ENCODE measurements around the gene ITPR3. TPM values are rescaled to one million over a fixed set of nuclear protein-coding genes. Genes with fewer than 3 reads are reported as not detected.

ITPR3 gene
- total RNA-seq, 1 experiment from 2014 or later: 86.9 TPM

- BruUV-seq (replicated peaks): no TSS peak
- intact Hi-C loops (cut with micrococcal nuclease): no loop called here
- DNase-seq (ENCODE audit: unreplicated experiment): peak; percentile 44
- Mint-ChIP-seq H3K27me3 (ENCODE audit: insufficient read depth, unreplicated experiment) (no peaks in the 10 kb centered on the region), H3K4me1 (ENCODE audit: insufficient read depth, unreplicated experiment) (peaks cover 8% of the 10 kb centered on the region), H3K36me3 (ENCODE audit: insufficient read depth, unreplicated experiment) (peaks cover 91% of the 10 kb centered on the region), H3K27ac (ENCODE audit: low read depth, unreplicated experiment) (no peak overlapping the region), H3K4me3 (ENCODE audit: unreplicated experiment) (no peak overlapping the region), H3K9me3 (ENCODE audit: unreplicated experiment) (no peaks in the 10 kb centered on the region)
- ChIA-PET POLR2A (interaction anchor here (1.8 kb wide), 1 partner anchor 19 kb away, joined by 7 read pairs; the partner anchor contains the start of gene UQCC2), CTCF (interaction anchor here (0.9 to 2.9 kb wide), 3 partner anchors 19 to 102 kb away, joined by 3 to 15 read pairs (median 8); no protein-coding TSS in a partner anchor)
- TF ChIP-seq CTCF (IDR thresholded peaks at IDR 0.05; ENCODE audit: unreplicated experiment): no peak
These were observed 71.1 kb downstream of the ITPR3 start for GRCh38 chr6:33692078-33692759.

GRCh38 chr6:33692760-33693158 lies 71.6 kb downstream of the ITPR3 start:
- no TSS peak for BruUV-seq (replicated peaks)
- ChIA-PET POLR2A (interaction anchor here (1.8 kb wide), 1 partner anchor 18 kb away, joined by 7 read pairs; the partner anchor contains the start of gene UQCC2), CTCF (interaction anchor here (2.3 to 2.9 kb wide), 2 partner anchors 20 to 103 kb away, joined by 8 to 15 read pairs; no protein-coding TSS in a partner anchor)
- H3K27me3 Mint-ChIP-seq (ENCODE audit: insufficient read depth, unreplicated experiment): no peaks in the 10 kb centered on the region
- no peak overlapping the region for H3K4me3 Mint-ChIP-seq (ENCODE audit: unreplicated experiment)
- peaks cover 8% of the 10 kb centered on the region for H3K4me1 Mint-ChIP-seq (ENCODE audit: insufficient read depth, unreplicated experiment)
- peaks cover 95% of the 10 kb centered on the region for H3K36me3 Mint-ChIP-seq (ENCODE audit: insufficient read depth, unreplicated experiment)
- no peaks in the 10 kb centered on the region for H3K9me3 Mint-ChIP-seq (ENCODE audit: unreplicated experiment)
- DNase-seq (ENCODE audit: unreplicated experiment): no peak
- no peak for TF ChIP-seq CTCF (IDR thresholded peaks at IDR 0.05; ENCODE audit: unreplicated experiment)
- intact Hi-C loops (cut with micrococcal nuclease): no loop called here
- no peak overlapping the region for H3K27ac Mint-ChIP-seq (ENCODE audit: low read depth, unreplicated experiment)

GRCh38 chr6:33693186-33694105 lies 72.3 kb downstream of the ITPR3 start:
- ChIA-PET CTCF (interaction anchor here (0.6 to 2.9 kb wide), 5 partner anchors 18 to 106 kb away, joined by 3 to 15 read pairs (median 8); partner anchors contain the start of gene UQCC2), POLR2A (interaction anchor here (0.9 to 2.0 kb wide), 7 partner anchors 15 to 104 kb away, joined by 3 to 9 read pairs (median 4); partner anchors contain the start of genes ITPR3 and UQCC2)
- H3K9me3 Mint-ChIP-seq (ENCODE audit: unreplicated experiment): no peaks in the 10 kb centered on the region
- no peak for TF ChIP-seq CTCF (IDR thresholded peaks at IDR 0.05; ENCODE audit: unreplicated experiment)
- H3K36me3 Mint-ChIP-seq (ENCODE audit: insufficient read depth, unreplicated experiment): peaks cover 95% of the 10 kb centered on the region
- H3K4me3 Mint-ChIP-seq (ENCODE audit: unreplicated experiment): no peak overlapping the region
- H3K4me1 Mint-ChIP-seq (ENCODE audit: insufficient read depth, unreplicated experiment): peaks cover 8% of the 10 kb centered on the region
- no peaks in the 10 kb centered on the region for H3K27me3 Mint-ChIP-seq (ENCODE audit: insufficient read depth, unreplicated experiment)
- intact Hi-C loops (cut with micrococcal nuclease): no loop called here
- no peak overlapping the region for H3K27ac Mint-ChIP-seq (ENCODE audit: low read depth, unreplicated experiment)
- DNase-seq (ENCODE audit: unreplicated experiment): no peak
- no TSS peak for BruUV-seq (replicated peaks)

All from MCF 10A (cell line).